GM10248 (cell line): ENCODE data around the gene DGKG.

Experiments
- CTCF ChIA-PET: fragments of 300-600 bp; sonication (Branson Sonifier 250); formaldehyde crosslinking; extraction: SDS; loops from one replicate; lab custom pipeline; 2021; ENCODE audit warnings: antibody characterized with exemption; lab: Yijun Ruan, JAX
- POLR2A ChIA-PET: fragments of 350-650 bp; sonication (Branson Sonifier 250); formaldehyde crosslinking; extraction: SDS; loops from one replicate; lab custom pipeline; 2020; ENCODE audit warnings: antibody characterized with exemption; lab: Yijun Ruan, JAX
- DNase-seq: peaks from one replicate; pipeline ENCODE4 v3.0.0; 2012; ENCODE audit errors: extremely low spot score
- CTCF ChIP-seq: IDR thresholded peaks from 2 replicates; pipeline ENCODE4 v1.5.1; 2012; ENCODE audit warnings: mild to moderate bottlenecking, low read depth; ENCODE audit errors: extremely low read depth, missing control alignments, control extremely low read depth

The DGKG gene

GRCh38 chr3:186166036-186166435 is 196.0 kb downstream of the DGKG start:
- no peak for DNase-seq
- no peak for TF ChIP-seq CTCF
- POLR2A ChIA-PET, result no interaction called here
- CTCF ChIA-PET, result interaction anchor here (0.9 to 3.6 kb wide), 4 partner anchors 10 to 183 kb away, joined by 3 to 14 read pairs (median 4); no protein-coding TSS in a partner anchor

GRCh38 chr3:186165331-186165730 is 196.7 kb downstream of the DGKG start:
- no peak for DNase-seq
- CTCF ChIA-PET, result interaction anchor here (1.1 to 3.6 kb wide), 4 partner anchors 10 to 68 kb away, joined by 3 to 14 read pairs (median 4); no protein-coding TSS in a partner anchor
- POLR2A ChIA-PET, result no interaction called here
- TF ChIP-seq CTCF, result no peak

- no peak for DNase-seq
- ChIA-PET POLR2A (no interaction called here), CTCF (interaction anchor here (1.1 to 3.6 kb wide), 5 partner anchors 9 to 78 kb away, joined by 3 to 14 read pairs (median 5); no protein-coding TSS in a partner anchor)
- no peak for TF ChIP-seq CTCF
These were observed 197.3 kb downstream of the DGKG start for GRCh38 chr3:186164696-186165095.

- POLR2A ChIA-PET, result no interaction called here
These were observed 199.8 kb downstream of the DGKG start for GRCh38 chr3:186162221-186162620.

GRCh38 chr3:186160691-186161243 is 201.3 kb downstream of the DGKG start:
- no peak for TF ChIP-seq CTCF
- no peak for DNase-seq
- ChIA-PET POLR2A (no interaction called here), CTCF (interaction anchor here (1.4 to 3.2 kb wide), 6 partner anchors 10 to 217 kb away, joined by 3 to 11 read pairs (median 4); partner anchors contain the start of gene ETV5)

More at GRCh38 chr3:186162221-186162620, 199.8 kb downstream of the DGKG start:
- no peak for TF ChIP-seq CTCF
- DNase-seq, result peak; percentile 28
- CTCF ChIA-PET, result interaction anchor here (1.1 to 3.2 kb wide), 3 partner anchors 9 to 428 kb away, joined by 3 to 11 read pairs (median 3); no protein-coding TSS in a partner anchor

- CTCF ChIA-PET, result no interaction called here
- POLR2A ChIA-PET, result no interaction called here
These were observed 207.4 kb downstream of the DGKG start for GRCh38 chr3:186154641-186155040.

More at GRCh38 chr3:186154641-186155040, 207.4 kb downstream of the DGKG start:
- no peak for TF ChIP-seq CTCF
- no peak for DNase-seq
